Measurements from ENCODE around the gene EPC1.
A peak's percentile ranks its signal among the peaks of the same experiment; 100 is the strongest.
"Not testable (repeated sequence)": the region's sequence is repeated elsewhere in the genome, so short reads cannot be mapped to it uniquely, and the experiment has no call there.

The EPC1 gene
- 25.1 to 53.7 (median 36.1) reads per million in 18 experiments for total RNA-seq

GRCh38 chr10:32346551-32347362, at the start of gene EPC1:
TSS of gene EPC1 (minus strand) at chr10:32347158. CDS start at chr10:32346915, 243 bp downstream.
- DNase-seq: peak; percentile 84 to 90

GRCh38 chr10:32393911-32394310, 47.0 kb upstream of the EPC1 start:
- no peak for DNase-seq

- DNase-seq: not testable (repeated sequence)
These were observed 45.3 kb upstream of the EPC1 start for GRCh38 chr10:32392284-32392683.

GRCh38 chr10:32390193-32390592, 43.2 kb upstream of the EPC1 start:
- DNase-seq: no peak

- DNase-seq: no peak
These were observed 41.5 kb upstream of the EPC1 start for GRCh38 chr10:32388258-32389027.

GRCh38 chr10:32386623-32387260, 39.8 kb upstream of the EPC1 start:
- DNase-seq: peak in 1 of 2 donors; percentile 5

GRCh38 chr10:32384171-32384570, 37.2 kb upstream of the EPC1 start:
- no peak for DNase-seq

GRCh38 chr10:32381165-32381564, 34.2 kb upstream of the EPC1 start:
- DNase-seq: no peak

- no peak for DNase-seq
These were observed 33.1 kb upstream of the EPC1 start for GRCh38 chr10:32379950-32380551.

GRCh38 chr10:32379318-32379949, 32.5 kb upstream of the EPC1 start:
- DNase-seq: peak; percentile 47 to 62

GRCh38 chr10:32378363-32379317, 31.7 kb upstream of the EPC1 start:
- peak; percentile 94 to 96 for DNase-seq

GRCh38 chr10:32377458-32378259, 30.7 kb upstream of the EPC1 start:
- DNase-seq: peak; percentile 44 to 82

GRCh38 chr10:32376771-32377170, 29.8 kb upstream of the EPC1 start:
- DNase-seq: no peak

GRCh38 chr10:32376097-32376496, 29.1 kb upstream of the EPC1 start:
- no peak for DNase-seq

GRCh38 chr10:32375631-32376030, 28.7 kb upstream of the EPC1 start:
- no peak for DNase-seq

GRCh38 chr10:32374605-32375004, 27.6 kb upstream of the EPC1 start:
- no peak for DNase-seq

- no peak for DNase-seq
These were observed 26.5 kb upstream of the EPC1 start for GRCh38 chr10:32373496-32373895.

- DNase-seq: no peak
These were observed 26.1 kb upstream of the EPC1 start for GRCh38 chr10:32373031-32373430.

- DNase-seq: no peak
These were observed 25.3 kb upstream of the EPC1 start for GRCh38 chr10:32372000-32372875.

Data from inflammatory macrophage (primary cell).